HepG2 (cell line): ENCODE measurements around the gene VGF. TPM values are rescaled to one million over a fixed set of nuclear protein-coding genes. Genes with fewer than 3 reads are reported as not detected.

ENCODE experiments used
- ASH2L ChIP-seq: fragments of 300-600, 200-600 bp; sonication (generic); IDR thresholded peaks from 2 replicates; pipeline ENCODE4 v1.7.0; 2017; ENCODE audit warnings: low read depth, mild to moderate bottlenecking, moderate library complexity, mixed read lengths, low read length; ENCODE audit not compliant: insufficient read length
- ATF7-NPFF ChIP-seq: sonication (generic); formaldehyde crosslinking; IDR thresholded peaks from 2 replicates; pipeline ENCODE4 v1.8.1; 2023; ENCODE audit warnings: mild to moderate bottlenecking, low read depth, missing genetic modification reagents, moderate library complexity
- GMEB2 ChIP-seq: IDR thresholded peaks from 2 replicates; pipeline ENCODE4 v1.6.1; 2016; ENCODE audit warnings: missing biosample characterization, missing genetic modification reagents, low read depth
- HMGXB4 ChIP-seq, 2 experiments: sonication (generic) in 1 of 2; formaldehyde crosslinking in 1 of 2; IDR thresholded peaks; 2 replicates each; pipeline versions ENCODE4 v1.4.0 to v1.6.1; 2018 to 2020; ENCODE audit warnings: missing genetic modification reagents in 2 of 2, borderline replicate concordance in 1 of 2, low read depth in 1 of 2, mild to moderate bottlenecking in 1 of 2, missing biosample characterization in 1 of 2
- HOXA9 ChIP-seq: sonication (generic); formaldehyde crosslinking; IDR thresholded peaks from 2 replicates; pipeline ENCODE4 v1.8.1; 2022; ENCODE audit warnings: missing genetic modification reagents, mild to moderate bottlenecking, moderate library complexity, borderline replicate concordance
- KAT2B ChIP-seq: fragments of 150-350 bp; IDR thresholded peaks from 2 replicates; pipeline ENCODE4 v1.6.1; 2014; ENCODE audit warnings: low read depth, low read length, borderline replicate concordance
- KIAA2018 ChIP-seq: sonication (generic); formaldehyde crosslinking; IDR thresholded peaks from 2 replicates; pipeline ENCODE4 v1.5.0; 2020; ENCODE audit warnings: mild to moderate bottlenecking, missing genetic modification reagents, borderline replicate concordance
- LCORL ChIP-seq, 2 experiments: fragments of 450-650 bp in 1 of 2; sonication (generic) in 1 of 2; formaldehyde crosslinking in 1 of 2; IDR thresholded peaks; 2 replicates each; pipeline versions ENCODE4 v1.5.0 to v1.6.1; 2017 to 2020; ENCODE audit warnings: antibody characterized with exemption in 1 of 2, missing genetic modification reagents in 1 of 2
- MED13 ChIP-seq: sonication (generic); formaldehyde crosslinking; IDR thresholded peaks from 2 replicates; pipeline ENCODE4 v1.5.0; 2020; ENCODE audit warnings: missing genetic modification reagents
- PHF8 ChIP-seq: sonication (generic); formaldehyde crosslinking; IDR thresholded peaks from 2 replicates; pipeline ENCODE4 v1.5.0; 2020; ENCODE audit warnings: missing genetic modification reagents
- ZNF10 ChIP-seq: sonication (generic); formaldehyde crosslinking; IDR thresholded peaks from 2 replicates; pipeline ENCODE4 v1.4.0; 2020; ENCODE audit warnings: mild to moderate bottlenecking, low read depth, missing genetic modification reagents, borderline replicate concordance
- ZNF576 ChIP-seq: sonication (generic); formaldehyde crosslinking; IDR thresholded peaks from 2 replicates; pipeline ENCODE4 v1.4.0; 2020; ENCODE audit warnings: mild to moderate bottlenecking, missing genetic modification reagents
- ZNF605 ChIP-seq: sonication (generic); formaldehyde crosslinking; IDR thresholded peaks from 2 replicates; pipeline ENCODE4 v1.8.0; 2022; ENCODE audit warnings: mild to moderate bottlenecking, missing genetic modification reagents
- ZNF674 ChIP-seq: sonication (generic); formaldehyde crosslinking; IDR thresholded peaks from 2 replicates; pipeline ENCODE4 v1.5.0; 2020; ENCODE audit warnings: low read depth, mild to moderate bottlenecking, missing genetic modification reagents
- ZNF850 ChIP-seq: sonication (generic); formaldehyde crosslinking; conservative IDR thresholded peaks from 2 replicates; pipeline ENCODE4 v1.9.0; 2021; ENCODE audit warnings: mild to moderate bottlenecking, missing genetic modification reagents
- polyA plus RNA-seq, 8 experiments: library from polyadenylated mRNA; depleted of rRNA in 3 of 8; stranded (reverse) in 7 of 8; unstranded in 1 of 8; fragments of >200 nt; fragmentation: Illumina TruSeq in 4 of 8; extraction: Trizol in 4 of 8; gene quantifications; 2 replicates each; pipeline versions ENCODE4 v1.2.1 to v1.2.3, GENCODE V29; 2011 to 2016; ENCODE audit warnings: low read depth in 4 of 8, missing spikeins in 1 of 8, mixed read lengths in 1 of 8; ENCODE audit not compliant: insufficient read depth in 1 of 8
- total RNA-seq, 5 experiments: library from RNA; depleted of rRNA; stranded (reverse); fragments of >200 nt; fragmentation: Illumina TruSeq; extraction: Trizol; gene quantifications; 2 replicates each; pipeline ENCODE4 v1.2.3, GENCODE V29; 2016; ENCODE audit warnings: low read depth in 1 of 5

VGF gene
- total and polyA plus RNA-seq, 2 of the 13 experiments (the other 11 are each of a cell fraction or from before 2014, with no cell fraction given): 0.12 to 0.46 TPM

GRCh38 chr7:101126651-101127459 lies 38.5 kb downstream of the VGF start, which contains the start of gene SERPINE1 (continued):
- TF ChIP-seq ZNF576 (CRISPR knock-in tag): no peak
- TF ChIP-seq KAT2B: no peak
- TF ChIP-seq ZNF850 (CRISPR knock-in tag): 0 out of 2 replicates have a peak, but pooled peaks have one; percentile 46
- peak; percentile 83 for TF ChIP-seq ATF7-NPFF
- no peak for TF ChIP-seq KIAA2018 (CRISPR knock-in tag)
- peak; percentile 65; the same call in 1 of the 2 replicates for TF ChIP-seq HOXA9 (CRISPR knock-in tag)
- TF ChIP-seq LCORL (IDR thresholded peaks at IDR 0.05): peak; percentile 55; the same call in 1 of the 2 replicates
- peak; percentile 95 for TF ChIP-seq LCORL (CRISPR knock-in tag; IDR thresholded peaks at IDR 0.05)
- no peak for TF ChIP-seq GMEB2 (CRISPR knock-in tag)
- peak; percentile 69 for TF ChIP-seq ASH2L
- peak; percentile 0 for TF ChIP-seq ZNF605 (CRISPR knock-in tag)
- 0 out of 2 replicates have a peak, but pooled peaks have one; percentile 69 for TF ChIP-seq ZNF674 (CRISPR knock-in tag)
- no peak for TF ChIP-seq ZNF10 (CRISPR knock-in tag)
- peak in 1 of 2 experiments; percentile 48; a peak in 2 of 4 replicates for TF ChIP-seq HMGXB4 (CRISPR knock-in tag; IDR thresholded peaks at IDR 0.05; ENCODE audit: borderline replicate concordance in 1 of 2, low read depth in 1 of 2)
- 0 out of 2 replicates have a peak, but pooled peaks have one; percentile 64 for TF ChIP-seq MED13 (CRISPR knock-in tag)
- TF ChIP-seq PHF8 (CRISPR knock-in tag): no peak
